ENCODE data around the gene CCN2.

The CCN2 gene

DNA sequence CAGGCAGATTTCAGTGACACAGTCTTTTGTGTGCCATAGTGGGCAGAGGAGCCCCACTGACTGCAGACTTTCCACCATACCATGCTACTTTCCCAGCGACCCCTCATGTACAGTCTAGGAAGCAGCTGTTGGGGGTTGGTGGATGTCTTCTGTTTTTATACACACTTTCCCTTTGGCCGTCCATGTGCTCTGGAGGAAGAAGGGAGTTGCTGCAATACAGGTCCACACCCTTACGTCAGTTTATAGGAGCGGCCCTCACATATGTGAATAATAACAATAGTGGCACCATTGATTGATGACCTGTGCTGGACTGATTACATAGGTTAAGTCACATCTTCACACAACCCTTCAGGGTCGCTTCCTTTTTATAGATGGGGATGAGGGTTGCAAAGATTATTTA lies 17.5 kb upstream of the CCN2 start:
- DNase-seq (ENCODE audit: low spot score) (no peak), ATAC-seq (ENCODE audit: low read depth) (no peak)
- Histone ChIP-seq H3K9me3 (ENCODE audit: severe bottlenecking) (no peaks in the 10 kb centered on the region), H3K27ac (ENCODE audit: poor library complexity, severe bottlenecking) (no peak overlapping the region), H3K4me1 (ENCODE audit: insufficient read depth, poor library complexity, severe bottlenecking) (no peaks in the 10 kb centered on the region), H3K36me3 (ENCODE audit: low read depth) (no peaks in the 10 kb centered on the region), H3K27me3 (ENCODE audit: insufficient read depth, poor library complexity, severe bottlenecking) (no peaks in the 10 kb centered on the region), H3K4me3 (ENCODE audit: severe bottlenecking) (no peak overlapping the region)
- TF ChIP-seq, protein P1, sequence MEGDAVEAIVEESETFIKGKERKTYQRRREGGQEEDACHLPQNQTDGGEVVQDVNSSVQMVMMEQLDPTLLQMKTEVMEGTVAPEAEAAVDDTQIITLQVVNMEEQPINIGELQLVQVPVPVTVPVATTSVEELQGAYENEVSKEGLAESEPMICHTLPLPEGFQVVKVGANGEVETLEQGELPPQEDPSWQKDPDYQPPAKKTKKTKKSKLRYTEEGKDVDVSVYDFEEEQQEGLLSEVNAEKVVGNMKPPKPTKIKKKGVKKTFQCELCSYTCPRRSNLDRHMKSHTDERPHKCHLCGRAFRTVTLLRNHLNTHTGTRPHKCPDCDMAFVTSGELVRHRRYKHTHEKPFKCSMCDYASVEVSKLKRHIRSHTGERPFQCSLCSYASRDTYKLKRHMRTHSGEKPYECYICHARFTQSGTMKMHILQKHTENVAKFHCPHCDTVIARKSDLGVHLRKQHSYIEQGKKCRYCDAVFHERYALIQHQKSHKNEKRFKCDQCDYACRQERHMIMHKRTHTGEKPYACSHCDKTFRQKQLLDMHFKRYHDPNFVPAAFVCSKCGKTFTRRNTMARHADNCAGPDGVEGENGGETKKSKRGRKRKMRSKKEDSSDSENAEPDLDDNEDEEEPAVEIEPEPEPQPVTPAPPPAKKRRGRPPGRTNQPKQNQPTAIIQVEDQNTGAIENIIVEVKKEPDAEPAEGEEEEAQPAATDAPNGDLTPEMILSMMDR (IDR thresholded peaks at IDR 0.05; ENCODE audit: poor library complexity, severe bottlenecking): no peak

DNA sequence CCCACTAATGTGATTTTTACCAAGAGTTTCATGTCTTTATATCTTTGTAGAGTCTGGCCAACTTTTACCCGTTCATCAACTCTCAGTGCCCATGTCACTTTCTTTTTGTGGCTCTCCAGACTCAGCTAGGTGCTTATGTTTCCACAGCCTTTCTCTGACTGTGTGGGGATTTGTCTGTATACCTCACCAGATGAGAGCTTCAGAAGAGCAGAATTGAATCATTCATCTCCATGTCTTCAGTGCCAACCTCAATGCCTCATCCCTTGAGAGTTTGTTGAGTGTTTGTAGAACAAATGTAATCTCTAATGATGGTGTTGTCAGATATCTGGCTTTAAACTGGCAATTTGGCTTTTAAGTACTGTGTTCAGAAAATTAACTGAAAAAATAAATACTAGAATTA lies 16.8 kb upstream of the CCN2 start:
- TF ChIP-seq, protein P1 (IDR thresholded peaks at IDR 0.05; ENCODE audit: poor library complexity, severe bottlenecking): no peak
- DNase-seq (ENCODE audit: low spot score): no peak

DNA sequence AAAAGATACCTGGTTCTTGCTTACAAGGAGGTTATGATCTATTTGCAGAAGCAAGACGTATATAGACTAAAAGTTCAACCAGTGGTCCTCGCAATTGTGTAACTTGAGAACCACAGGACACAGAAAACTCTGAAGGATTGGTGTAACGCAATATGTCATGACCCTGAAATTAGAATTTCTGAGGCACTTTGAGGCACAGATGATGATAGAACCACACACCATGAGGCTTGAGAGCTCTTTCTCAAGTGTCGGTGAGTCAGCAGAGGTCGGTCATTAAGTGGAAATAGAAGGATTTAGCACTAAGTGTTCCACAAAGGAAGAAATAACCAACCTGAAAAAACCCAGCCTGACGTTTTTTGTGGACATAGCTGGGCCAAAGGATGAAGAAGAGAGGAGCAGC lies 15.3 kb upstream of the CCN2 start:
- no peak overlapping the region for H3K4me3 ChIP-seq (ENCODE audit: severe bottlenecking)
- no peaks in the 10 kb centered on the region for H3K9me3 ChIP-seq (ENCODE audit: severe bottlenecking)
- H3K27me3 ChIP-seq (ENCODE audit: insufficient read depth, poor library complexity, severe bottlenecking): no peaks in the 10 kb centered on the region
- H3K27ac ChIP-seq (ENCODE audit: poor library complexity, severe bottlenecking): no peak overlapping the region
- TF ChIP-seq, protein P1 (IDR thresholded peaks at IDR 0.05; ENCODE audit: poor library complexity, severe bottlenecking): no peak
- no peaks in the 10 kb centered on the region for H3K4me1 ChIP-seq (ENCODE audit: insufficient read depth, poor library complexity, severe bottlenecking)
- DNase-seq (ENCODE audit: low spot score): no peak
- no peaks in the 10 kb centered on the region for H3K36me3 ChIP-seq (ENCODE audit: low read depth)
- ATAC-seq (ENCODE audit: low read depth): no peak

More for the DNA sequence above, 16.8 kb upstream of the CCN2 start:
- H3K9me3 ChIP-seq (ENCODE audit: severe bottlenecking): no peaks in the 10 kb centered on the region
- no peak overlapping the region for H3K27ac ChIP-seq (ENCODE audit: poor library complexity, severe bottlenecking)
- no peak for ATAC-seq (ENCODE audit: low read depth)
- no peaks in the 10 kb centered on the region for H3K4me1 ChIP-seq (ENCODE audit: insufficient read depth, poor library complexity, severe bottlenecking)
- H3K4me3 ChIP-seq (ENCODE audit: severe bottlenecking): no peak overlapping the region
- H3K36me3 ChIP-seq (ENCODE audit: low read depth): no peaks in the 10 kb centered on the region
- H3K27me3 ChIP-seq (ENCODE audit: insufficient read depth, poor library complexity, severe bottlenecking): no peaks in the 10 kb centered on the region

DNA sequence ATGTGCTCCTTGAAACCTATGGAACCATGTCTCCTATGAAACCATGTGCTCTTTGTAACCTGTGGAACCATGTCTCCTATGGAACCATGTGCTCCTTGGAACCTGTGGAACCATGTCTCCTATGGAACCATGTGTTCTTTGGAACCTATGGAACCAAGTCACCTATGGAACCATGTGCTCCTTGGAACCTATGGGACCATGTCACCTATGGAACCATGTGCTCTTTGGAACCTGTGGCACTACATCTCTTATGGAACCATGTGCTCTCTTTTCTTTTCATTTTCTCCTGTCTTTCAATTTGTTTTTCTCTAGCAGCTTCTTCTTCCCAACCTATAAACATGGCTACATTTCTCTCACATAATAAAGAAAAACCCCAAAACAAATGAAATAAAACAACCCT lies 11.9 kb upstream of the CCN2 start:
- Histone ChIP-seq H3K4me3 (ENCODE audit: severe bottlenecking) (no peak overlapping the region), H3K27ac (ENCODE audit: poor library complexity, severe bottlenecking) (no peak overlapping the region), H3K27me3 (ENCODE audit: insufficient read depth, poor library complexity, severe bottlenecking) (no peaks in the 10 kb centered on the region), H3K4me1 (ENCODE audit: insufficient read depth, poor library complexity, severe bottlenecking) (no peaks in the 10 kb centered on the region), H3K36me3 (ENCODE audit: low read depth) (no peaks in the 10 kb centered on the region), H3K9me3 (ENCODE audit: severe bottlenecking) (no peaks in the 10 kb centered on the region)
- ATAC-seq (ENCODE audit: low read depth) (no peak), DNase-seq (ENCODE audit: low spot score) (no peak)
- TF ChIP-seq, protein P1 (IDR thresholded peaks at IDR 0.05; ENCODE audit: poor library complexity, severe bottlenecking): no peak

DNA sequence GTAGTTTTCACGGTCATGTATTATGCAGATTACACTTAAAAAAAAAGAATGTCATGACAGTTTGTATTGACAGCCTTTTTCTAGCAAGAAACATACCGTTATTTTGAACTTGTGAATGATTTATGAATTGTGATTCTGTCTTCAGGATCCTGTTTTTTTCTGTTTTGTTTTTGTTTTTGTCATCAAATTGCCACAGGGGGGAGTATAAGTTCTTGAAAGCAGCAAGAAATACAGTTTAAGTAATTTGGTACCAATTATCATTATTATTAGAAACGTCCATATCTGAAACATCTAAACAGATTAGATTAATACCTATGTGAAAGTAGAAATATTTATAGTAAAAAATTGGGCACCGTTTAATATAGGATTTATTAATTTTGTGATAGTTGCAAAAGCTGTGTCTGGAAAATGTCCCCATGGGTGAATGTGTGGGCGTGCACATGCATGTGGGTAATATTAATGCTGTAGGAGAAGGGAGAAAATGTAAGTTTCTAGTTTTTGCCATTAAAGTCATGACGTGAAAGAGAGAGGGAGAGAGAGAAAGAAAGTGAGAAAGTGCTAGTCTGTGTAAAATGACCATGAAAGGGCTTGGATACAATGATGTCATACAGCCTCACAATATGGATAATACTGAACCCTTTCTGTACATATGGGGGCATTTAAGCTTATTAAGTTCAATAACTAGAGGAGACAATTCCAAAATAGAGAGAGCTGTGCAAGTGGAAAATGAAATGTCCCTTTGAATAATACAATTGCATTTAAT lies 9.4 kb upstream of the CCN2 start:
- H3K4me3 ChIP-seq (ENCODE audit: severe bottlenecking): no peak overlapping the region
- H3K4me1 ChIP-seq (ENCODE audit: insufficient read depth, poor library complexity, severe bottlenecking): no peaks in the 10 kb centered on the region
- TF ChIP-seq, protein P1 (IDR thresholded peaks at IDR 0.05; ENCODE audit: poor library complexity, severe bottlenecking): peak; percentile 55
- no peaks in the 10 kb centered on the region for H3K9me3 ChIP-seq (ENCODE audit: severe bottlenecking)
- ATAC-seq (ENCODE audit: low read depth): no peak
- no peak for DNase-seq (ENCODE audit: low spot score)
- H3K36me3 ChIP-seq (ENCODE audit: low read depth): no peaks in the 10 kb centered on the region
- no peak overlapping the region for H3K27ac ChIP-seq (ENCODE audit: poor library complexity, severe bottlenecking)
- H3K27me3 ChIP-seq (ENCODE audit: insufficient read depth, poor library complexity, severe bottlenecking): no peaks in the 10 kb centered on the region
